ENCODE results near the gene TOM1L2.

Gene TOM1L2

DNA sequence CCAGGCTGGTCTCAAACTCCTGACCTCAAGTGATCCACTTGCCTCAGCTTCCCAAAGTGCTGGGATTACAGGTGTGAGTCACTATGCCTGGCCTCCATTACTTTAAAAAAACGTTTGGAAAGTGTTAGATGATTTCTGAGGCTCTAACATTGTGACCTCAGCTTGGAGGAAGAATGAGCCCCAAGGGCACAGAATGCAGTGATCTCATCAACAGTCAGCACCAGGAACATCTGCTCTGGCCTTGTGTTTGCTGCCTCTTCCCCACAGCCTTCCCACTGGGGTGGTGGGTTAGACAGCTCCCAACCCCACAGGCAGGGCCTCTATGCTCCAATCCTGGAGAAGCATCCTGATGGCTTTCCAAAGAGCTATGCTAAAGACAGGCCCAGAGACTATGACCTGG is 97.7 kb downstream of the TOM1L2 start:
- POLR2A ChIA-PET: no interaction called here
- no peak for TF ChIP-seq NFRKB (IDR thresholded peaks at IDR 0.05)
- TF ChIP-seq HDGF (IDR thresholded peaks at IDR 0.05; ENCODE audit: borderline replicate concordance): no peak
- TF ChIP-seq SP1 (IDR thresholded peaks at IDR 0.05): no peak
- TF ChIP-seq FOXM1 (IDR thresholded peaks at IDR 0.05; ENCODE audit: borderline replicate concordance): no peak
- no peak for TF ChIP-seq ELF4 (IDR thresholded peaks at IDR 0.05)
- TF ChIP-seq ZNF384 (IDR thresholded peaks at IDR 0.05): no peak
- TF ChIP-seq SUZ12 (IDR thresholded peaks at IDR 0.05): no peak
- no peak for TF ChIP-seq LEF1 (IDR thresholded peaks at IDR 0.05; ENCODE audit: borderline replicate concordance)
- no peak for TF ChIP-seq FOXA1 (IDR thresholded peaks at IDR 0.05)
- no peak for TF ChIP-seq BHLHE40 (IDR thresholded peaks at IDR 0.05; ENCODE audit: borderline replicate concordance)
- no peak for TF ChIP-seq PKNOX1 (IDR thresholded peaks at IDR 0.05)
- no peak for TF ChIP-seq TARDBP (IDR thresholded peaks at IDR 0.05)
- TF ChIP-seq L3MBTL2 (conservative IDR thresholded peaks at IDR 0.05): no peak
- TF ChIP-seq FOXK2 (IDR thresholded peaks at IDR 0.05): no peak
- TF ChIP-seq ARNT (IDR thresholded peaks at IDR 0.05): no peak
- no peak for TF ChIP-seq CTBP1 (IDR thresholded peaks at IDR 0.05; ENCODE audit: borderline replicate concordance)
- no peak for DNase-seq (ENCODE audit: extremely low spot score)
- CTCF ChIA-PET: interaction anchor here (1.2 kb wide), 1 partner anchor 62 kb away, joined by 3 read pairs; no protein-coding TSS in a partner anchor

DNA sequence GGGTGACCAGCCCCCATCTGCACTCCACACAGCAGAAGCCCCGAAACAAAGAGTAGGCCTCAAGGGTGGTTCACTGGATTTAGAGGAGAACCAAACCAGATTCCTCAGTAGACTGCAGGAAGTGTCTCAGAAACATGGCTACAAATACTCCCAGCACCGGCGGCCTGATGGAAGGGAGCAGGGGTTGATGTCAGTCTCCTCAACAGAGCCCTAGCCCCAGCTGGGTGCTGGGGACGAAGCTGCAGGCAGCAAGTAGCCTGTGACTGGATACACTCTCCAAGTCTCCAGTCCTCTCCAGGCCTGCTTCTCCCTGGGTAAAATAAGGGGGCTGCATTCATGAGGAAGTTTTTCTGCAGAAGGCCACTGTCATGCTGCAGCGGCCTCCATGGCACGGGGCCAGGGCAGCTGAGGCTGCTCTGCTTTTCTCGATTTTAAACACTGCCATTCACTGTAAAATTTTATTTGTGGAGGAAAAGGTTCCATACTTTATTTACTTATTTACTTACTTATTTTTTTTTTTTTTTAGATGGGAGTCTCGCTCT is 98.7 kb downstream of the TOM1L2 start:
- TF ChIP-seq FOXA1 (IDR thresholded peaks at IDR 0.05) (no peak), HDGF (IDR thresholded peaks at IDR 0.05; ENCODE audit: borderline replicate concordance) (no peak)

GRCh38 chr17:17872547-17873345 is 99.5 kb downstream of the TOM1L2 start:
- ChIA-PET CTCF (interaction anchor here (0.6 kb wide), 1 partner anchor 62 kb away, joined by 7 read pairs; no protein-coding TSS in a partner anchor), POLR2A (no interaction called here)
- TF ChIP-seq LEF1 (IDR thresholded peaks at IDR 0.05; ENCODE audit: borderline replicate concordance) (no peak), FOXM1 (IDR thresholded peaks at IDR 0.05; ENCODE audit: borderline replicate concordance) (no peak), SUZ12 (IDR thresholded peaks at IDR 0.05) (no peak), BHLHE40 (IDR thresholded peaks at IDR 0.05; ENCODE audit: borderline replicate concordance) (no peak), TARDBP (IDR thresholded peaks at IDR 0.05) (no peak), NFRKB (IDR thresholded peaks at IDR 0.05) (no peak), FOXA1 (IDR thresholded peaks at IDR 0.05) (no peak), ELF4 (IDR thresholded peaks at IDR 0.05) (no peak), PKNOX1 (IDR thresholded peaks at IDR 0.05) (no peak), L3MBTL2 (conservative IDR thresholded peaks at IDR 0.05) (no peak), ZNF384 (IDR thresholded peaks at IDR 0.05) (no peak), HDGF (IDR thresholded peaks at IDR 0.05; ENCODE audit: borderline replicate concordance) (no peak), SP1 (IDR thresholded peaks at IDR 0.05) (no peak), CTBP1 (IDR thresholded peaks at IDR 0.05; ENCODE audit: borderline replicate concordance) (no peak), ARNT (IDR thresholded peaks at IDR 0.05) (no peak), FOXK2 (IDR thresholded peaks at IDR 0.05) (no peak)
- no peak for DNase-seq (ENCODE audit: extremely low spot score)

More for the DNA sequence above, 98.7 kb downstream of the TOM1L2 start:
- DNase-seq (ENCODE audit: extremely low spot score): no peak
- POLR2A ChIA-PET: no interaction called here
- CTCF ChIA-PET: no interaction called here

DNA sequence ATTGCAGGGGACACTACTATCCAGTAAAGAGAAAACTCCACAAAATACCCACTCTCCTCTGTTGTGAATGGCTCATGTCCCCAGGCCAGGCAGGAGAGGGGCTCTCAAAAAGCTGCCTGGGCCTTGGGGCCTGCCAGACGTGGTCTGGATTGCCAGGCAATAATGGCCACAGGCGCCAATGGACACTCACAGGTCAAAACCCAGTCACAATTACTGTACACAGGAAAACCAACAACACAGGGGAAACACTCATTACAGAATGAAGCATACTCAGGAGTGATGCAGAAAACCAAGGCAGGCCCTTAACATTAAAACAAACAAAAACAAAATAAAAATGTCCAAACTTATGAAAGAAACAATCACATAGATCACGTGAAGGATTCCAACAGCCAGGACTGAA is 100.3 kb downstream of the TOM1L2 start:
- POLR2A ChIA-PET: no interaction called here

GRCh38 chr17:17870247-17870646 is 102.0 kb downstream of the TOM1L2 start:
- ChIA-PET POLR2A (no interaction called here), CTCF (interaction anchor here (1.1 to 2.7 kb wide), 2 partner anchors 49 to 164 kb away, joined by 3 to 8 read pairs; no protein-coding TSS in a partner anchor)
- no peak for DNase-seq (ENCODE audit: extremely low spot score)
- TF ChIP-seq ELF4 (IDR thresholded peaks at IDR 0.05) (no peak), HDGF (IDR thresholded peaks at IDR 0.05; ENCODE audit: borderline replicate concordance) (no peak), ZNF384 (IDR thresholded peaks at IDR 0.05) (no peak), FOXM1 (IDR thresholded peaks at IDR 0.05; ENCODE audit: borderline replicate concordance) (no peak), ARNT (IDR thresholded peaks at IDR 0.05) (no peak), SP1 (IDR thresholded peaks at IDR 0.05) (no peak), PKNOX1 (IDR thresholded peaks at IDR 0.05) (no peak), FOXA1 (IDR thresholded peaks at IDR 0.05) (no peak), NFRKB (IDR thresholded peaks at IDR 0.05) (no peak), LEF1 (IDR thresholded peaks at IDR 0.05; ENCODE audit: borderline replicate concordance) (no peak), TARDBP (IDR thresholded peaks at IDR 0.05) (no peak), SUZ12 (IDR thresholded peaks at IDR 0.05) (no peak), CTBP1 (IDR thresholded peaks at IDR 0.05; ENCODE audit: borderline replicate concordance) (no peak), L3MBTL2 (conservative IDR thresholded peaks at IDR 0.05) (no peak), BHLHE40 (IDR thresholded peaks at IDR 0.05; ENCODE audit: borderline replicate concordance) (no peak), FOXK2 (IDR thresholded peaks at IDR 0.05) (no peak)

More for the DNA sequence above, 100.3 kb downstream of the TOM1L2 start:
- CTCF ChIA-PET: interaction anchor here (0.6 kb wide), 1 partner anchor 61 kb away, joined by 7 read pairs; no protein-coding TSS in a partner anchor
- no peak for DNase-seq (ENCODE audit: extremely low spot score)
- TF ChIP-seq HDGF (IDR thresholded peaks at IDR 0.05; ENCODE audit: borderline replicate concordance) (no peak), L3MBTL2 (conservative IDR thresholded peaks at IDR 0.05) (no peak), NFRKB (IDR thresholded peaks at IDR 0.05) (no peak), ZNF384 (IDR thresholded peaks at IDR 0.05) (no peak)
